Measurements from ENCODE around the gene LIPA. TPM values are rescaled to one million over a fixed set of nuclear protein-coding genes. Genes with fewer than 3 reads are reported as not detected.
A peak's percentile ranks its signal among the peaks of the same experiment; 100 is the strongest.

LIPA gene
- total and polyA plus RNA-seq, 2 of the 4 experiments (the other 2 are of a cell fraction), result 23.1 to 31.9 TPM

DNA sequence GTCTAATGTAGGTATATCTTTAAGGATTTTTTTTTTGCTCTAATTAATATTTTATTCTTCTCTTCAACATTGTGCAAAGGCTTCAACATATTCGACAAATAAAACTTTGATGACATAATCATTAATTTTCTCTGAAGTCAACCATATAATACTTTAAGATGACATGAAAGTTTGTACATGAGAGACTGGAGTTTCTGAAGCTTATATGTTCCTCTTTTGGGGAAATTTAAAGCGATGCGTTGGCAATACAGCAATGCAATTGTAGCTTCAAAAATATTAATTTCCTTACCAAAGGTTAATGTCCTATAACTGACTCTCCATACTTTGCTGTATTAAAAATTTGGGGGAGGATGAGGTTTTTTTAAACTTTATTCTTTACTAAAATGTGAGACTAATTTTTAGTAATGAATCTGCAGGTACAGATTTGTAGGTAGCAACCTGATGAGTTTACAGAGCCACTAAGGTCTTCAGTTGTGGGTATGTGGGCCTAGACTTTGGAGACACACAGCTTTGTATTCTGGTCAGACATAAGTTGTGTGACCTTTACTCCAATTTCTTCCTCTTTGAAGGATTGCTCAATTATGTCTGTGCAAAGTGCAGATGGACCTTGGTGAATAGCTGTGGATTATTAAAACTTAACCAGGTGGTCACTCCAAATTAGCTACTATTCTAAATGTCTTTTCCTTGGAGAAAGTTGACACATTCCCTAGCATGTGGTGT is 18.0 kb upstream of the LIPA start:
- H4K5ac ChIP-seq (ENCODE audit: low read depth, low read length), result no peak overlapping the region
- no peak overlapping the region for H3K27ac ChIP-seq (ENCODE audit: insufficient read depth, low read length)
- no peak overlapping the region for H3K4ac ChIP-seq (ENCODE audit: low read depth, low read length)
- H3K9ac ChIP-seq (ENCODE audit: low read depth, low read length), result no peak overlapping the region
- no peak overlapping the region for H2BK5ac ChIP-seq (ENCODE audit: low read depth, low read length, poor library complexity, severe bottlenecking)
- H2AFZ ChIP-seq (replicated peaks; ENCODE audit: low read length, poor library complexity), result no peak overlapping the region
- H3K9me1 ChIP-seq (ENCODE audit: insufficient read depth, low read length), result 0 out of 2 replicates have a peak, but pooled peaks cover 2% of the 10 kb centered on the region
- DNase-seq (no peak), ATAC-seq (ENCODE audit: low read depth) (no peak)
- no peaks in the 10 kb centered on the region for H4K20me1 ChIP-seq (ENCODE audit: insufficient read depth, low read length)
- no peak overlapping the region for H3K14ac ChIP-seq (replicated peaks; ENCODE audit: low read depth, low read length)
- H3K9me3 ChIP-seq (ENCODE audit: control insufficient read depth, insufficient read depth, low read length), result no peaks in the 10 kb centered on the region
- intact Hi-C loops (cut with micrococcal nuclease) (no loop called here), in situ Hi-C loops (cut with MboI; ENCODE audit: low sequenced_read_pairs) (no loop called here), dilution Hi-C loops (cut with HindIII; ENCODE audit: low sequenced_read_pairs, unreplicated experiment) (no loop called here)
- H3K18ac ChIP-seq (ENCODE audit: low read depth, low read length), result no peak overlapping the region
- H2BK120ac ChIP-seq (ENCODE audit: low read depth, low read length), result no peak overlapping the region
- TF ChIP-seq CEBPB (IDR thresholded peaks at IDR 0.05; ENCODE audit: low read depth, low read length) (peak; percentile 67; the same call in 1 of the 2 replicates), SMC3 (IDR thresholded peaks at IDR 0.05; ENCODE audit: low read depth, low read length) (no peak), RFX5 (IDR thresholded peaks at IDR 0.05; ENCODE audit: low read depth, low read length) (no peak)
- H2AK5ac ChIP-seq (ENCODE audit: low read depth, low read length), result no peak overlapping the region
- H3K4me1 ChIP-seq (ENCODE audit: control insufficient read depth, insufficient read depth, low read length), result peaks cover 4% of the 10 kb centered on the region
- H3K27me3 ChIP-seq (ENCODE audit: control insufficient read depth, insufficient read depth, low read length), result no peaks in the 10 kb centered on the region
- WGBS, 2 experiments (ENCODE audit: extremely low coverage in 2 of 2, insufficient read length in 1 of 2), result no CpG with 5 or more reads among the region's 3 CpGs
- H2BK15ac ChIP-seq (ENCODE audit: low read depth, low read length), result no peak overlapping the region
- POLR2A ChIA-PET (ENCODE audit: unreplicated experiment), result no interaction called here
- BruUV-seq (replicated peaks), result no TSS peak
- CTCF ChIA-PET, result interaction anchor here (1.8 kb wide), 1 partner anchor 100 kb away, joined by 4 read pairs; no protein-coding TSS in a partner anchor
- no peak overlapping the region for H2BK20ac ChIP-seq (ENCODE audit: low read depth, low read length)
- no peak overlapping the region for H3K4me3 ChIP-seq (ENCODE audit: insufficient read depth, low read depth, low read length)
- H3K36me3 ChIP-seq (ENCODE audit: control insufficient read depth, insufficient read depth, low read length), result no peaks in the 10 kb centered on the region
- H3K56ac ChIP-seq (ENCODE audit: extremely low read depth, insufficient read depth, low read length), result no peak overlapping the region
- no peak overlapping the region for H4K8ac ChIP-seq (ENCODE audit: low read depth in 2 of 2, low read length in 2 of 2)
- no peak overlapping the region for H2AK9ac ChIP-seq (replicated peaks; ENCODE audit: low read depth, low read length, poor library complexity)
- H3K79me1 ChIP-seq (ENCODE audit: low read depth in 1 of 2, low read length in 2 of 2), result no peaks in the 10 kb centered on the region
- H4K91ac ChIP-seq (ENCODE audit: insufficient read depth, low read depth, low read length), result no peak overlapping the region
- H3K23ac ChIP-seq (ENCODE audit: low read depth, low read length), result no peak overlapping the region
- H3K4me2 ChIP-seq (ENCODE audit: low read depth, low read length), result no peak overlapping the region

Data from IMR-90 (cell line).